ENCODE results near the gene COL6A5.

DNA sequence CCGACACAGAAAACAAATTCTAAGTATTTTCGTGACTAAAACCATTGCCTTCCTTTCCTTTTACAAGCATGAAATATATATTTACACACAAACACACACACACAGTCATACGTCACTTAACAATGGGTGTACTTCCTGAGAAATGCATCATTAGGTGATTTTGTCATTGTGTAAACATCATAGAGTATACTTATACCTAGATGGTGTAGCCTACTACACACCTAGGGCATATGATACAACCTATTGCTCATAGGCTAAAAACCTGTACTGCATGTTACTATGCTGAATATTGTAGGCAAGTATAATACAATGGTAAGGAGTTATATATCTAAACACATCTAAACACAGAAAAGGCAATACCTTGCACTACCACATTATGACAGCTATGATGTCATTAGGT is 28.6 kb downstream of the COL6A5 start:
- TF ChIP-seq, protein P1, sequence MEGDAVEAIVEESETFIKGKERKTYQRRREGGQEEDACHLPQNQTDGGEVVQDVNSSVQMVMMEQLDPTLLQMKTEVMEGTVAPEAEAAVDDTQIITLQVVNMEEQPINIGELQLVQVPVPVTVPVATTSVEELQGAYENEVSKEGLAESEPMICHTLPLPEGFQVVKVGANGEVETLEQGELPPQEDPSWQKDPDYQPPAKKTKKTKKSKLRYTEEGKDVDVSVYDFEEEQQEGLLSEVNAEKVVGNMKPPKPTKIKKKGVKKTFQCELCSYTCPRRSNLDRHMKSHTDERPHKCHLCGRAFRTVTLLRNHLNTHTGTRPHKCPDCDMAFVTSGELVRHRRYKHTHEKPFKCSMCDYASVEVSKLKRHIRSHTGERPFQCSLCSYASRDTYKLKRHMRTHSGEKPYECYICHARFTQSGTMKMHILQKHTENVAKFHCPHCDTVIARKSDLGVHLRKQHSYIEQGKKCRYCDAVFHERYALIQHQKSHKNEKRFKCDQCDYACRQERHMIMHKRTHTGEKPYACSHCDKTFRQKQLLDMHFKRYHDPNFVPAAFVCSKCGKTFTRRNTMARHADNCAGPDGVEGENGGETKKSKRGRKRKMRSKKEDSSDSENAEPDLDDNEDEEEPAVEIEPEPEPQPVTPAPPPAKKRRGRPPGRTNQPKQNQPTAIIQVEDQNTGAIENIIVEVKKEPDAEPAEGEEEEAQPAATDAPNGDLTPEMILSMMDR (IDR thresholded peaks at IDR 0.05; ENCODE audit: low read length), result no peak
- TF ChIP-seq EZH2 (IDR thresholded peaks at IDR 0.05; ENCODE audit: borderline replicate concordance, low read length), result no peak

All from OCI-LY1 (cell line).